NCI-H460 (cell line): ENCODE measurements around the gene CRTC1. TPM values are rescaled to one million over a fixed set of nuclear protein-coding genes. Genes with fewer than 3 reads are reported as not detected.

Experiments
- DNase-seq: peaks from one replicate; pipeline ENCODE4 v3.0.0-alpha.2; 2016; ENCODE audit warnings: low read depth; ENCODE audit errors: extremely low read depth
- total RNA-seq: library from RNA; depleted of rRNA; stranded (reverse); fragments of >200 nt; shearing (Covaris generic); gene quantifications from 2 replicates; pipeline ENCODE4 v1.2.3, GENCODE V29; 2014

Gene CRTC1
- total RNA-seq, 1 experiment from 2014 or later, result 2.9 TPM

DNA sequence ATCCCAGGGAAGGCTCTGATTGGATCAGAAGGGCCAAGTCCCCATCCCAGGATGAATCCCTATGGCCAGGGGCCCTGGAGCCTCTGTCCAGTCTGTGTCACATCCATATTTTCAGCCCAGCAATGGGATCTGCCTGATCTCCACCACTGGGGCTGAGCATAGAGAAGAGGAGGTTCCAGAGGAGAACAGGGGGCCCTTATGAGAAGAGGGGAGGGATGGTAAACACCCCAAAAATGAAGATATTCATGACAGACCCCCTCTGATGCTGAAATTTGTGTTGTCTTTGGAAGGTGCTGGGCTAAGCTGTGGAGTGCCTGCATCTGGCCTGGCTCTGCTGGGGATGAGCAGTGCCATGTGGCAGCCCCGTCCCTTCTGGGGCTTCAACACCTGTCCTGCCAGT lies 32.2 kb upstream of the CRTC1 start:
- DNase-seq, result no peak

DNA sequence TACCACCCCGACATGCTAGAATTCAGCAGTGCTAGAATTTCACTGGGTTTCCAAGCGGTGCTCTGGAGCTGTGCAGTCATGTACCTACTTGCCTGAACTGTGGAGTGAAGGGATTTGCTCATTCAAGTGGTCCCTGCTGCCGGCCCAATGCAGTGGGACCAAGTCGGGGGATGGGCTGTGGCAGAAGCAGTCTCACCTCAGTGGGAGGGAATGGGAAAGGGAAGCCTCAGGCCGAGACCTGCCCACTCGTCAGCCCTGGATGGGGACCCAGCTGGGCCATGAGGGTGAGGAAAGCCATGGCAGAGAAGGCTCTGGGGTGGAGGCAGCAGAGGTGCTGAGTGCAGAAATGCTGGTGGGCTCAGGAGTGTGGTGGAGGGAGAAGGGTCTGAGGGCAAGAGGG lies 31.7 kb upstream of the CRTC1 start:
- DNase-seq, result no peak

DNA sequence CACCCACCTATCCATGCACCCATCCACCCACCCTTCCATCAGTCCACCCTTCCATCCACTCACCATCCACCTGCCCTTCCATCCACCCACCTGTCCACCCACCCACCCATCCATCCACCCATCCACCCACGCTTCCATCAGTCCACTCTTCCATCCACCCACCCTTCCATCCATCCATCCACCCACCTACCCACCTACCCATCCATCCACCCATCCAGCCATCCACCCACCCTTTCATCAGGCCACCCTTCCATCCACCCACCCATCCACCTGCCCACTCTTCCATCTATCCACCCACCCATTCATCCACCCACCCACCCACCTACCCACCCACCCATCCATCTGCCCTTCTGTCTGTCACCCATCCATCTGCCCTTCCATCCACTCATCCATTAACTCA lies 29.6 kb upstream of the CRTC1 start:
- no peak for DNase-seq

DNA sequence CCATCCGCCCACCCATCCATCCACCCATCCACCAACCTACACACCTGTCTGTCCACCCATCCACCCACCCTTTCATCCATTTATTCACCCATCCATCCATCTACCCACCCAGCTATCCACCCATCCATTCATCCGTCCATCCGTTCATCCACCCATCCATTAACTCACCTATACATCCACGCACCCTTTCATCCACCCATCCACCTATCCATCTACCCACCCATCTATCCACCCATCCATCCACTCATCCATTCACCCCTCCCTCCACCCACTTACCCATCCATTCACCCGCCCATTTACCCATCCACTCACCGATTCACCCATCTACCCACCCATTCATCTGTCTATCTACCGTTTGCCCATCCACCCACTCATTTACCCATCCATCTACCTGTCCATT lies 29.0 kb upstream of the CRTC1 start:
- DNase-seq, result no peak

DNA sequence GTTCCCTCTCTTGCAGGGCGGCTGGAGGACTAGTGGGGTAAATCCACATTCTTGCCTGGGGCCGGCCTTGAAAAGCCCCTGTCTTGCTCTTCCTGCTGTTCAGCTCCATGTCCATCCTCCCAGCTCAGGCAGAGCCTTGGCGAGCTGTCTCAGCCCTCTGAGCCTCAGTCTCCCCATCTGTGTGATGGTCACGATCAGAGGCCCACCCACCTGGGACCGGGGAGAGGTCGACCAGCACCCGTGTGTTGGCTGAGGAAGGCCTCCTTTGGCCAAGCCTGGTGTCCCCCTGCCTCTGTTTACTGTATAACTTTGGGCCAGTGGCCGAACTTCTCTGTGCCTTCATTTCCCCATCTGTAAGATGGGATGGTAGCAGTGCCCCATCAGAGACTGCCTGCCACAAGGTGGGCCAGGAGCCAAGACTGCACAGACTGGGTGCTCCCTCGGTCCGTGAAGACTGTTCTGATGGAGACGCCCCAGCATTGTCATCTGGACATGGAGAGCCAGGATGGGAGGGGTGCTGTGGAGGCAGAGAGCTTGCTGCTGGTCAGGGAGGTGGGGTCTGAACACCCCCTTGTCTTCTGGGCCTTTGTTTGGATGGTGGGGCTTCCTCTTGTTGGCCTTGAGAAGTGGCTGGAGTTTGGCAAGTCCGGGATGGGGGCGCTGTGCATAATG lies 28.2 kb upstream of the CRTC1 start:
- DNase-seq, result no peak

DNA sequence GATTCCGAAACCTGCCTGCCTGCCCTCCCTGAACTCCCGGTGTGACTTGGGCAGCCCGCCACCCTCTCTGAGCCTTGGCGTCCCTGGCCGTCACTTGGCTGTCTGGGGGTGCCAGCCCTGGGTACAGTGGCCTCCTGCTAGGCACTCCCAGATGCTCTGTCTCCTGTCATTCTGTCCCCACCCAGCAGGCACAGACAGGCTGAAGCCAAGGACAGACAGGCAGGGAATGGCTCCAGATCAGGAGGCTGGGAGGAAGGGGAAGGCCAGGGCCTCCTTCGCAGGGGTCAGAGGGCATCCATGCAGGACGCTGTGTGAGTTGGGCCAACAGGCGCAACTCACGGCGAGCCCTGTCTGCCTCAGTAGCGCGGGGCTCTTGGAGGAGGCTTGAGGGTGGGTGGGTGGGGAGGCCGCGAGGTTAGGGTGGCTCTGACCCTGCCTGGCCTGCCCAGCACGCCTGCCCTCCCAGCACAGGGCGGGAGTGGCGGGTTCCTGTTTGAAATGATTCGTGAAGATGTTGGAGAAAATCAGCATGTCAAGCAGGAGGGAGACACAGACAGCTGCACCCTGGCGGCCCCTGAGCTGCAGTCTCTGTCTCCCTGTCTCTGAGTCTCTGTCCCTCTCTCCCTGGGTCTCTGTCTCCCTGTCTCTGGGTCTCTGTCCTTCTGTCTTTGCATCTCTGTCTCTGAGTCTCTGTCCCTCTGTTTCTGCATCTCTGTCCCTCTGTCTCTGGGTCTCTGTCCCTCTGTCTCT lies 27.0 kb upstream of the CRTC1 start:
- no peak for DNase-seq

DNA sequence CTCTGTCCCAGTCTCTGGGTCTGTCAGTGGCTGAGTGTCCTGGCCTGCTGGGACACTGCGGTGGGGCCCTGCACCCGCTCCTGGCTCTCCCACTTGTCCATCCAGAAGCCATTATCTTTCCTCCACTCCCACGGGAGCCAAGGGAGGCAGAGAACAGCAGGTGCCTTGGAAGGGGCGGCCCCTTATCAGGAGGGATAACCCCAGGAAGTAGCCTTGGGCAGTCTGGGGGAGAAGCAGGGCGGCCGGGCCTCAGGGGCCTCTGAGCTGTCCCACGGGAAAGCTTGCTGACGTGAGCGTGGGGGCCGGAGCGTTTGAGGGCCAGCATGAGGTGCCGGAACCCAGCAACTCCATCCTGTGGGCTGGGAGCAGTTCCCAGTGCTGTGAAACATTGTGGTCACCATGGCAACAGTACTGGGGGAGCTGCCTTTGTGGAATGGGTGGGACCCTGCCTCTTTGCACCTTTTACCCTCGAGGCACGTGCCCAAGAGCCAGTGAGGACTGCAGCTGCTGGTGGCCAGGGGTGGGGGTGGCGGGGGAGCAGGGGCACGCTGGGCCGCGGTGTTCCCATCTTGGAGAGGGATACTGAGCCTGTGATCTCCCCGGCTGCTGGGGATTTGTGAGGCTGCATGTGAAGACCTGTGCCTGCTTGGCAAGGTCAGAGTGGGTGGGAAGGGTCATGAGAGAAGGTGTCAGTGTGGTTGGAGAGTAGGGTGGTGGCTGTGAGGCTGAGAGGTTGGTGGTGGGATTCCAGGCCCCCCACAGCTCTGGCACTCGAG lies 25.7 kb upstream of the CRTC1 start:
- DNase-seq, result peak; percentile 78

DNA sequence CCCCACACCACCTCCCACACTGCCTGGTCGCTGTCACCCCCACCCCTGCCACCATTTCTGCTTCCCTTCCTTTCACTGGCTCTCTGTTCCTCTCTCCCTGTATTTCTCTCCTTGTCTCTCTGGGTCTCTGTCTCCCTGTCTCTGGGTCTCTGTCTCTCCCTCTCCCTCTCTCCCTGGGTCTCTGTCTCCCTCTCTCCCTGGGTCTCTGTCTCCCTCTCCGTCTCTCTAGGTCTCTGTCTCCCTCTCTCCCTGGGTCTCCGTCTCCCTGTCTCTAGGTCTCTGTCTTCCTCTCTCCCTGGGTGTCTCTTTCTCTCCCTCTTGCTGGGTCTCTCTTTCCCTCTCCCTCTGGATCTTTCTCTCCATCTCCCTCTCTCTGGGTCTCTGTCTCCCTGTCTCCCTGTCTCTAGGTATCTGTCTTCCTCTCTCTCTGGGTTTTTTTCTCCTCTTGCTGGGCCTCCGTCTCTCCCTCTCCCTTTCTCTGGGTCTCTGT lies 25.1 kb upstream of the CRTC1 start:
- no peak for DNase-seq

DNA sequence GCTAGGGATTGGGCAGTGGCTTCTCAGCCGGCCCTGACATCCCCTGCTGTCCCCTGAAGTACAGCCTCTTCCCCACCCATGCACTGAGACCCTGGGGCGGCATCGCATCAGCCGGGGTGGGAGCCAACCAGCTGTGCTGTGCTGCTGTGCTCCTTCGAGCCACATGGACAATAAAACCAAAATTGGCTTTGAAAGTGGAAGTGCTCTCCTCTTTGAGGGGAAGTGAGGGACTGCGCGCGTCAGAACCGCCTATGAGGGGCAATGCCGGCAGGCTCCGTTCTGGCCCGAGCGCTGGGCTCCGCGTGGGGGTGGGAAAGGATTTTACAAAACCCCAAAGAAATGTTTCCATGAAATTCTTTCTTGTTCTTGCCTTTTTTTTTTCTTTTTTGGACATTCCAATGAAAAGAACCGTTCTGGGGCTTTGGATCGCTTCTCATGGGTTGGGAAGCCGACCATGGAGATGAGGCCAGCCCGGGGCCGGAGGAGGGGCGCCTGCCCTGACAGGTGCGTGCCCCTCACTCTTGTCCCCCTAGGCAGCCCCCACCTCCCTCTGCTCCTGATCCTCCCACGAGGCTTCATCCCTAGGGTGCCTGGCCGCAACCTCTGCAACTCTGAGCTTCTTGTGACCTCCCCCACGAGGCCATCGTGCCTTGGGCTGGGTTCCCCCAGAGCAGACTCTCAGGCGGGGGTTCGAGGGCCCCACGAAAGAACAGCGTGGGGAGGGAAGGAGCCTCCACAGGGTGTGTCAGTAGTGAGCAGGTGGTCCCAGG lies 24.0 kb upstream of the CRTC1 start:
- no peak for DNase-seq

DNA sequence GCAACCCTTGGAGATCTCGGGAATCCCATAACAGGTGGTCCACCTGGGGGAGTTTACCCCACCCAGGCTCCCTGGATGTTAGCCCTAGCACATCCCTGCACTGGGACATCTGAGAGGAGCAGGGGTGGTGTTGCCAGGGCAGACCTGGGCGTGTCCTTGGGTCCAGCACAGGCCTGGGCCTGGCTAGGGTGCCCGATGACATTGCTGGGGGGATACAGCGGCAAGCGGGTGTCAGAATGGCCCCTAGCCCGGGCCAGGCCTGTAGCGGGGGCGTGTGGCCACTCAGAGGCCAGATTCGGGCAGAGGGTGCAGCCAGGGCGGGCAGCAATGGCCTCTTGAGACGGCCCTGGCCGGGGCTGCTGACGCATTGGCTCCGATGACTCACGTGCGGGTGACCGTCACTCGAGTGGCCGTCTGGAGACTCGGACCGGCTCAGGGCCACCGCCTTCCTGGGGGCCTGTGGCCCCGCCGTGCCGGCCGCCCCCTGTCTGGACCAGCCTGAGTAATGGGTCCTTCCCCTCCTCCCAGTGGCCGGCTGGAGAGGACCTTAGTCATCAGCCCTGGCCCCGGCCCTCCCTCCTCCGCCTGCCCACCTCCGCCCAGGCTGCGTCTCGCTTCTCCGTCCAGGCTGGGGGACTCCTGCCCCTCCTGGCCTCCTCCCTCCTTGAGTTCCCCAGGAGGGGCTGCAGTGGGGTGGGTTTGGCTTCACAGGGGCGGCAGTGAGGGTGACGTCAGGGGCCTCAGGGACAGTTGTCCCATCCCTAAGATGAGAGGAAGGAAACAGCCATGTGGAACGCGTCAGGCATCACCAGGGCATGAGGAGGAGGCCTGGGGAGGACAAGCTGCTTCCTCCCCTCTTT lies 23.2 kb upstream of the CRTC1 start:
- DNase-seq, result peak; percentile 69

DNA sequence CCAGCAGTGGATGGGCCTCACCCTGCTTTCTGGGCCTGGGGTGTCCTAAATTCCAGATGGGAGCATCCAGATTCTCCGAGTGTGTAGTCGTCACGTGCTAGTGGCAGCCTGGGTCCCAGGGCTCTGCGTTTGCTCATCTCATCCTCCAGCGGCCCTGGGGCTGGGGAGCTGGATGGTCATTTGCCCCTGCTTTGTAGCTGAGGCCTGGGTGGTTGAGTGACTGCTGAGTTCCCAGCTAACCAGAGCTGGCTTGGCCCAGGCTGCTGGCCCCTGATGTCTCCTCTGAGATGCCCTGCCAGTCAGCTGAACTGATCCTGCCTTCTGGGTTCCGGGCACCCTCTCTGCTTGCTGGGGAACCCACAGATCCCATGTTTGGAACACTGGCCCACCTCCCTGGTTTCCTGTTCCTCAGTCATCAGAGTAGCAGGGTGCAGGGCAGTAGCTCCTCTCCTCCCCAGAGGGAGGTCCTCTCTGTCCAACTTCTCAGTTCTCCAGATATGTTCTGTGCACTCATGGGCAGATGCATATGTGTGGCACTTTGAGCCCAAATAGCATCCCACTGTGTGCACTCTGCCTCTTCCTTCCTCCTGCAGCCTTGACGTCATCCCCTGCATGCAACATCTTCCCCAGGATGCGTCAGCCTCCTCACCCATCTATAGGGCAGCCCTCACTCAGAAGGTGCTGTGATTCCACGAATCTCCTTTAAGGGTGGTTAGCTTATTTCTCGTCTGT lies 22.4 kb upstream of the CRTC1 start:
- DNase-seq, result no peak

DNA sequence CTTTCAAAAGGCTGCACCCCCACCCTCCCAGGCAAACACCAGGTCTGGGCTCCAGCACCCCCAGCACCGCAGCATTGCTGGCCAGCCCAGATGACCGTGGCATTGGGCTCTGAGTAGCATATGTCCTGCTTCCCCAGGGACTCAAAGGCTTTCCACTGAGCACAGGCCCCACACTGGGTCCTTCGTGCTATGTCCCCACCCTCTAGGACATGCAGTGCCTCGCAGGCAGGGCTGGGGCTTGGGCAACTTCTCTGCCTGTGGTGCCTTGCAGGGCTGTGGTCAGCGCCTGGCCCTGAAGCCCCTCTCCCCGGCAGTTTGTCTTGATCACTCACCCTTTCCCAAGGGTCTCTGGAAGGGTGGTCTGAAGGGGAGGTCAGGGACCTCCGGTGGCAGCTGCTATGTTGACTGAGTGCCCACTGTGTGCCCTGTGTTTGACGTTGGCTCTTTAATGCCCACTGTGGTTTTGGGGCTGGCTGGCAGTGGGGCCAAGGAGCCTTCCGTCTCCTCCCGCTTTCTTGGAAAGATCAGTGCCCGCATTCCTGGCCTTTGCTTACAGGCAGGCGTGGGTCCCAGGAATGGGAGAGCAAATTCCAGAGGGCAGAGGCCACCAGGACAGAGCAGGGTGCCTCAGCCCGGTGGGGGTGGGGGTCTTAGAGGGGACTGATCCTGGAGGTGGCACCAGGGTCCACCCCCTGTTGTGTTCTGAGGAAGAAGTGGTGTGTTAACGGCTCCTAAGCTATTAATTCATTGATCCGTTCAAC lies 20.3 kb upstream of the CRTC1 start:
- no peak for DNase-seq

DNA sequence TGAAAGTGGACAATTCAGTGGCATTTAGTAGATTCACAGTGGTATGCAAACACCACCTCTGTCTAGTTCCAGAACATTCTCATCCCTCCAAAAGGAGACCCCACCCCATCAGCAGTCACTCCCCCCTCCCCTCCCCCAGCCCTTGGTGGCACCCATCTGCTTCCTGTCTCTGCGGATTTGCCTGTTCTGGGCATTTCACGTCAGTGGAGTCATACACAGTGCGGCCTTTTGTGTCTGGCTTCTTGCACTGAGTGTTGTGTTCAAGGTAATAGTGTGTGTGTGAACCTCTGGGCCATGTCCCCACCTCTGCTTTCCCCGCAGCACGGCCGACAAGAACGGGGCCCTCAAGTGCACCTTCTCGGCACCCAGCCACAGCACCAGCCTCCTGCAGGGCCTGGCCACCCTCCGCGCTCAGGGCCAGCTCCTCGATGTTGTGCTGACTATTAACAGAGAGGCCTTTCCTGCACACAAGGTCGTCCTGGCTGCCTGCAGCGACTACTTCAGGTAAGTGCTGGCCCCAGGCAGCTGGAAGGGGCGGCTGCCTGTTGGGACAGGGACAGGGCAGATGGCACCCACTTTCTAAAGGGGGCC lies 19.4 kb upstream of the CRTC1 start:
- no peak for DNase-seq

DNA sequence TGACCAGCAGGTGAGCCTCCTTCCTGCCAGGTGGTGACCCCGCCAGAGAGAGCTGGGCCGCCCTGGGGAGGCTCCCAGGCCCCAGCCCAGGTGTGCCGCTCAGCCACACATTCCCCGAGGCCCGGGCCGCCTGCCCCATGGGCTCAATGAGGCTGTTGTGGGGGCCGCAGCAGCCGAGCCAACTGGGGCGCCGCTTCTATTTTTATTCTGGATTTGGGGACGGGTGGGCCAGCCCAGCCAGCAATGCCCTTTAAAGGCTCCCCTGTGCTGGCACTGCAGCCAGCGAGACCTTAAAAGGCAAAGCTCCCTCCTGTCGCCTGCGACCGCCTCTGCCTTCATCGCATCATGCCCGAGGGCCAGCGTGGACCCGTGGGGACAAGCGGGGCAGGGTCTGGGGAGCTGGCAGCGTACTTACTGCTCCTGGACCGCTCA lies 17.7 kb upstream of the CRTC1 start:
- no peak for DNase-seq

DNA sequence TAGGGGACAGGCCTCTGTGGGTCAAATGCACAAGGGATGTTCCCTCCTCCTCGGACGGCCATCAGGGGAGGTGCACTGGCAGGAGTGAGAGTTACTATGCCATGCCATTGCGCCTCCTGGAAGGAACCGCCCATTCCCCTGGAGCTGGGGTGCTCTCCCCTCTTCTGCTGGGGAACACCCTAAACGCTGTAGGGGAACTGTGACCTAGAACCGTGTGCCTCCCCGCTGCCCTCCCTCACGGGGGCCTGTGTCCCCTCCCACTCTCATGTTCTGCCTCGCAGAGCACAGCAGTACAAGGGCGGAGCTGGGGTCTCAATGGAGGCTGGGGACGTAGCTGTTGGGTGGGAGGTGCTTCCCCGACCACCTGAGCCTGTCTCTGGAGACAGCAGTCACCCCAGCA lies 17.2 kb upstream of the CRTC1 start:
- no peak for DNase-seq

DNA sequence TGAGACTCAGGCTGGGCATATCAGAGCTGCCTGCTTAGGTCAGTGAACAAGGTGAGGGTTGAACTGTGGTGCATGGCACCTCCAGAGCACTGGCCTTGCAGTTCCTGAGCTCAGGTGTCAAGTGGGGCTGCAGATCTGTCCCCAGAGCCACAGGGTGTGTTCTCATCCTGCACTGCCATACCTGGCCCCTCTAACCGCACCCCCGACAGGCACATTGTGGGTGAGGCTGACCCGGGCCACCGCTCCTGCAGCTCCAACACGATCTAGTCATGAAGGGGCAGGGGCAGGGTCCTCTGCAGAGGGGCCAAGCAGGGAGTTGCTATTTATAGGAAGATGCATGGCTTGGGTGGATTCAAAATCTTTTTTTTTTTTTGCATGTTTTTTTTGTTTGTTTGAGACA lies 16.7 kb upstream of the CRTC1 start:
- no peak for DNase-seq

DNA sequence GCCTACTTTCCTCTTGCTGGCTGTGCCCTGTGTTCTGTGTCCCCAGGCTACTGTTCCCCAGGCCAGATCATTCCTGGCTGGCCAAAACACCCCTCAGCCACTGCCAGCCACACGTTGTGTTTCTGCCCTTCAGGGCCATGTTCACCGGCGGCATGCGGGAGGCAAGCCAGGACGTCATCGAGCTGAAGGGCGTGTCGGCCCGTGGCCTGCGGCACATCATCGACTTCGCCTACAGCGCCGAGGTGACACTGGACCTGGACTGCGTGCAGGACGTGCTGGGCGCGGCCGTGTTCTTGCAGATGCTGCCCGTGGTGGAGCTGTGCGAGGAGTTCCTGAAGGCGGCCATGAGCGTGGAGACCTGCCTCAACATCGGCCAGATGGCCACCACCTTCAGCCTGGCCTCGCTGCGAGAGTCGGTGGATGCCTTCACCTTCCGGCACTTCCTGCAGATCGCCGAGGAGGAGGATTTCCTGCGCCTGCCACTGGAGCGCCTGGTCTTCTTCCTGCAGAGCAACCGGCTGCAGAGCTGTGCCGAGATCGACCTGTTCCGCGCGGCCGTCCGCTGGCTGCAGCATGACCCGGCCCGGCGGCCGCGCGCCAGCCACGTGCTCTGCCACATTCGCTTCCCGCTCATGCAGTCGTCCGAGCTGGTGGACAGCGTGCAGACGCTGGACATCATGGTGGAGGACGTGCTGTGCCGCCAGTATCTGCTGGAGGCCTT lies 15.8 kb upstream of the CRTC1 start:
- no peak for DNase-seq
